HepG2 (cell line): Measurements from ENCODE around the gene ZNF3. TPM values are rescaled to one million over a fixed set of nuclear protein-coding genes. Genes with fewer than 3 reads are reported as not detected.

ENCODE experiments used
- CEBPB ChIP-seq: IDR thresholded peaks from 2 replicates; pipeline ENCODE4 v1.6.1; 2011; ENCODE audit warnings: low read depth, low read length, improper control_type of control experiment, borderline replicate concordance
- CENPX ChIP-seq: sonication (generic); formaldehyde crosslinking; IDR thresholded peaks from 2 replicates; pipeline ENCODE4 v1.9.0; 2021; ENCODE audit warnings: mild to moderate bottlenecking, missing genetic modification reagents, moderate library complexity
- FOXJ3 ChIP-seq: sonication (generic); formaldehyde crosslinking; IDR thresholded peaks from 2 replicates; pipeline ENCODE4 v1.4.0; 2020; ENCODE audit warnings: missing genetic modification reagents, mild to moderate bottlenecking, borderline replicate concordance
- GPN1 ChIP-seq: sonication (generic); formaldehyde crosslinking; IDR thresholded peaks from 2 replicates; pipeline ENCODE4 v1.5.1; 2020; ENCODE audit warnings: missing genetic modification reagents, borderline replicate concordance
- IRF2 ChIP-seq: IDR thresholded peaks from 2 replicates; pipeline ENCODE4 v1.6.1; 2018; ENCODE audit warnings: missing genetic modification reagents, missing compliant biosample characterization
- MAF1 ChIP-seq: sonication (generic); formaldehyde crosslinking; IDR thresholded peaks from 2 replicates; pipeline ENCODE4 v1.5.0; 2020; ENCODE audit warnings: missing genetic modification reagents, borderline replicate concordance
- MAFK ChIP-seq, 2 experiments: IDR thresholded peaks in 1 of 2; conservative IDR thresholded peaks in 1 of 2; 2 replicates each; pipeline ENCODE4 v1.6.1; 2011; ENCODE audit warnings: improper control_type of control experiment in 2 of 2, low read length in 2 of 2
- NFIB ChIP-seq: sonication (generic); formaldehyde crosslinking; IDR thresholded peaks from 2 replicates; pipeline ENCODE4 v1.9.0; 2021; ENCODE audit warnings: missing genetic modification reagents, mild to moderate bottlenecking, borderline replicate concordance
- NFYB ChIP-seq: sonication (generic); formaldehyde crosslinking; IDR thresholded peaks from 2 replicates; pipeline ENCODE4 v1.4.0; 2020; ENCODE audit warnings: missing genetic modification reagents
- PLSCR1 ChIP-seq: sonication (generic); formaldehyde crosslinking; IDR thresholded peaks from 2 replicates; pipeline ENCODE4 v1.5.0; 2020; ENCODE audit warnings: missing genetic modification reagents, mild to moderate bottlenecking, borderline replicate concordance
- RAD51 ChIP-seq: fragments of 450-650 bp; IDR thresholded peaks from 2 replicates; pipeline ENCODE4 v1.6.1; 2016; ENCODE audit warnings: borderline replicate concordance
- RORA ChIP-seq: sonication (generic); formaldehyde crosslinking; IDR thresholded peaks from 2 replicates; pipeline ENCODE4 v1.5.0; 2020; ENCODE audit warnings: mild to moderate bottlenecking, missing genetic modification reagents, moderate library complexity
- SAFB2 ChIP-seq: sonication (generic); formaldehyde crosslinking; IDR thresholded peaks from 2 replicates; pipeline ENCODE4 v1.5.1; 2020; ENCODE audit warnings: missing genetic modification reagents, low read depth, mild to moderate bottlenecking, borderline replicate concordance
- SALL1 ChIP-seq: sonication (generic); formaldehyde crosslinking; IDR thresholded peaks from 2 replicates; pipeline ENCODE4 v1.8.0; 2022; ENCODE audit warnings: mild to moderate bottlenecking, missing genetic modification reagents
- TFAP4 ChIP-seq: sonication (generic); IDR thresholded peaks from 2 replicates; pipeline ENCODE4 v1.6.1; 2016; ENCODE audit warnings: low read depth, borderline replicate concordance
- ZBTB39 ChIP-seq: sonication (generic); formaldehyde crosslinking; IDR thresholded peaks from 2 replicates; pipeline ENCODE4 v1.5.0; 2020; ENCODE audit warnings: missing genetic modification reagents
- ZC3H13 ChIP-seq: sonication (generic); formaldehyde crosslinking; IDR thresholded peaks from 2 replicates; pipeline ENCODE4 v1.8.1; 2023; ENCODE audit warnings: mild to moderate bottlenecking, missing genetic modification reagents, moderate library complexity
- ZNF101 ChIP-seq: sonication (generic); formaldehyde crosslinking; IDR thresholded peaks from 2 replicates; pipeline ENCODE4 v1.4.0; 2020; ENCODE audit warnings: mild to moderate bottlenecking, low read depth, missing genetic modification reagents, borderline replicate concordance
- ZNF121 ChIP-seq: sonication (generic); formaldehyde crosslinking; IDR thresholded peaks from 2 replicates; pipeline ENCODE4 v1.5.0; 2020; ENCODE audit warnings: mild to moderate bottlenecking, missing genetic modification reagents
- ZNF205 ChIP-seq: IDR thresholded peaks from 2 replicates; pipeline ENCODE4 v1.6.1; 2018; ENCODE audit warnings: missing biosample characterization, missing genetic modification reagents
- ZNF30 ChIP-seq: sonication (generic); formaldehyde crosslinking; IDR thresholded peaks from 2 replicates; pipeline ENCODE4 v1.5.0; 2020; ENCODE audit warnings: mild to moderate bottlenecking, missing genetic modification reagents
- ZNF333 ChIP-seq: sonication (generic); formaldehyde crosslinking; IDR thresholded peaks from 2 replicates; pipeline ENCODE4 v1.4.0; 2020; ENCODE audit warnings: mild to moderate bottlenecking, missing genetic modification reagents, borderline replicate concordance
- ZNF362 ChIP-seq: sonication (generic); formaldehyde crosslinking; IDR thresholded peaks from 2 replicates; pipeline ENCODE4 v1.4.0; 2020; ENCODE audit warnings: missing genetic modification reagents, mild to moderate bottlenecking, borderline replicate concordance
- ZNF501 ChIP-seq: sonication (generic); formaldehyde crosslinking; IDR thresholded peaks from 2 replicates; pipeline ENCODE4 v1.5.1; 2020; ENCODE audit warnings: mild to moderate bottlenecking, moderate library complexity, missing genetic modification reagents
- ZSCAN25 ChIP-seq: sonication (generic); formaldehyde crosslinking; IDR thresholded peaks from 2 replicates; pipeline ENCODE4 v1.8.0; 2022; ENCODE audit warnings: mild to moderate bottlenecking, missing genetic modification reagents
- ZSCAN31 ChIP-seq: sonication (generic); formaldehyde crosslinking; IDR thresholded peaks from 2 replicates; pipeline ENCODE4 v1.5.0; 2020; ENCODE audit warnings: low read depth, mild to moderate bottlenecking, missing genetic modification reagents
- polyA plus RNA-seq, 8 experiments: library from polyadenylated mRNA; depleted of rRNA in 3 of 8; stranded (reverse) in 7 of 8; unstranded in 1 of 8; fragments of >200 nt; fragmentation: Illumina TruSeq in 4 of 8; extraction: Trizol in 4 of 8; gene quantifications; 2 replicates each; pipeline versions ENCODE4 v1.2.1 to v1.2.3, GENCODE V29; 2011 to 2016; ENCODE audit warnings: low read depth in 4 of 8, missing spikeins in 1 of 8, mixed read lengths in 1 of 8; ENCODE audit not compliant: insufficient read depth in 1 of 8
- total RNA-seq, 5 experiments: library from RNA; depleted of rRNA; stranded (reverse); fragments of >200 nt; fragmentation: Illumina TruSeq; extraction: Trizol; gene quantifications; 2 replicates each; pipeline ENCODE4 v1.2.3, GENCODE V29; 2016; ENCODE audit warnings: low read depth in 1 of 5

ZNF3 gene
- total and polyA plus RNA-seq, 2 of the 13 experiments (the other 11 are each of a cell fraction or from before 2014, with no cell fraction given), result 33.7 to 56.9 TPM

- TF ChIP-seq ZSCAN25 (CRISPR knock-in tag) (no peak), MAFK (conservative IDR thresholded peaks at IDR 0.05 in 1 of 2, IDR thresholded peaks at IDR 0.05 in 1 of 2; ENCODE audit: low read length in 2 of 2) (no peak), TFAP4 (peak; percentile 45; the same call in 1 of the 2 replicates), PLSCR1 (no peak), ZBTB39 (CRISPR knock-in tag) (no peak), CENPX (CRISPR knock-in tag) (no peak), RAD51 (no peak), GPN1 (no peak), ZNF205 (peak; percentile 72; the same call in 1 of the 2 replicates), MAF1 (CRISPR knock-in tag) (no peak), ZNF101 (CRISPR knock-in tag) (no peak), ZNF501 (no peak), ZNF333 (CRISPR knock-in tag) (no peak), IRF2 (CRISPR knock-in tag) (peak; percentile 55; the same call in 1 of the 2 replicates), ZNF30 (CRISPR knock-in tag) (no peak), ZNF362 (CRISPR knock-in tag) (peak; percentile 65; the same call in 1 of the 2 replicates), NFIB (CRISPR knock-in tag) (no peak), RORA (no peak), SAFB2 (CRISPR knock-in tag) (0 out of 2 replicates have a peak, but pooled peaks have one; percentile 24), ZC3H13 (CRISPR knock-in tag) (no peak; the same call in 1 of the 2 replicates), ZSCAN31 (CRISPR knock-in tag) (peak; percentile 62; the same call in 1 of the 2 replicates), FOXJ3 (CRISPR knock-in tag) (no peak), ZNF121 (no peak), CEBPB (peak; percentile 57; the same call in 1 of the 2 replicates), SALL1 (peak; percentile 71), NFYB (CRISPR knock-in tag) (no peak)
These were observed 40.5 kb upstream of the ZNF3 start (continued) for GRCh38 chr7:100122067-100122466.
